HG03097 (cell line): Measurements from ENCODE around the gene ROS1.
"Not testable (repeated sequence)": the region's sequence is repeated elsewhere in the genome, so short reads cannot be mapped to it uniquely, and the experiment has no call there.

Experiments used
- ATAC-seq: cut with Tn5 transposase; IDR thresholded peaks from one replicate; pipeline ENCODE4 v1.9.1; 2021; ENCODE audit not compliant: unreplicated experiment, low FRiP score

ROS1 gene

GRCh38 chr6:117425431-117426153 lies at the start of gene ROS1:
TSS of gene ROS1 (minus strand) at chr6:117425942. CDS start at chr6:117425656, 286 bp downstream.
- no peak for ATAC-seq

- no peak for ATAC-seq
These were observed 47.7 kb upstream of the ROS1 start for GRCh38 chr6:117473401-117473800.

GRCh38 chr6:117472667-117473066 lies 46.9 kb upstream of the ROS1 start:
- ATAC-seq: no peak

- ATAC-seq: no peak
These were observed 44.0 kb upstream of the ROS1 start for GRCh38 chr6:117469791-117470190.

GRCh38 chr6:117469356-117469755 lies 43.6 kb upstream of the ROS1 start:
- no peak for ATAC-seq

- ATAC-seq: not testable (repeated sequence)
These were observed 42.8 kb upstream of the ROS1 start for GRCh38 chr6:117468527-117468926.

GRCh38 chr6:117467876-117468275 lies 42.1 kb upstream of the ROS1 start:
- ATAC-seq: no peak

GRCh38 chr6:117465691-117466090 lies 39.9 kb upstream of the ROS1 start:
- ATAC-seq: no peak

GRCh38 chr6:117464700-117465099 lies 39.0 kb upstream of the ROS1 start:
- no peak for ATAC-seq

- peak; percentile 59 for ATAC-seq
These were observed 38.3 kb upstream of the ROS1 start for GRCh38 chr6:117463762-117464665.

GRCh38 chr6:117459204-117459944 lies 33.6 kb upstream of the ROS1 start:
- no peak for ATAC-seq

GRCh38 chr6:117456998-117457397 lies 31.3 kb upstream of the ROS1 start:
- no peak for ATAC-seq

- no peak for ATAC-seq
These were observed 30.5 kb upstream of the ROS1 start for GRCh38 chr6:117456250-117456649.

GRCh38 chr6:117451671-117452070 lies 25.9 kb upstream of the ROS1 start:
- ATAC-seq: no peak

GRCh38 chr6:117449549-117450439 lies 24.1 kb upstream of the ROS1 start:
- ATAC-seq: no peak

- ATAC-seq: no peak
These were observed 23.2 kb upstream of the ROS1 start for GRCh38 chr6:117448732-117449485.

- ATAC-seq: no peak
These were observed 22.3 kb upstream of the ROS1 start for GRCh38 chr6:117448011-117448410.

GRCh38 chr6:117446861-117447260 lies 21.1 kb upstream of the ROS1 start:
- no peak for ATAC-seq

GRCh38 chr6:117444600-117444999 lies 18.9 kb upstream of the ROS1 start:
- ATAC-seq: no peak
